Activated T-helper 1 cell treated with anti-CD3 and anti-CD28 coated beads, Interleukin-12 subunit alpha, Interleukin-12 subunit beta, Interleukin-2, Interleukin-4 antibody, amounts not matched to agents 30 ng/mL and 10 ng/mL and 1 ng/mL, durations not matched to agents 14 hours and 24 hours and 36 hours (primary cell): Measurements from ENCODE around the gene ACAP1. TPM values are rescaled to one million over a fixed set of nuclear protein-coding genes. Genes with fewer than 3 reads are reported as not detected.

ENCODE experiments used
- DNase-seq: peaks from one replicate; pipeline ENCODE4 v3.0.0; 2021; ENCODE audit warnings: low spot score
- H3K27ac Mint-ChIP-seq: one replicate; pipeline ENCODE4 v1.8.0; 2021; ENCODE audit warnings: mild to moderate bottlenecking, mixed read lengths
- H3K27me3 Mint-ChIP-seq: one replicate; pipeline ENCODE4 v1.8.0; 2022; ENCODE audit warnings: mild to moderate bottlenecking, moderate library complexity, mixed read lengths; ENCODE audit not compliant: insufficient read depth
- H3K36me3 Mint-ChIP-seq: one replicate; pipeline ENCODE4 v1.8.0; 2021; ENCODE audit warnings: low read depth, mixed read lengths
- H3K4me1 Mint-ChIP-seq: one replicate; pipeline ENCODE4 v1.8.0; 2021; ENCODE audit warnings: low read depth, mixed read lengths
- H3K4me3 Mint-ChIP-seq: one replicate; pipeline ENCODE4 v1.8.0; 2021; ENCODE audit warnings: mild to moderate bottlenecking, moderate library complexity, mixed read lengths
- H3K9me3 Mint-ChIP-seq: one replicate; pipeline ENCODE4 v1.8.0; 2021; ENCODE audit warnings: mixed read lengths
- intact Hi-C: fragments of 100-400 bp; cut with micrococcal nuclease; formaldehyde crosslinking; loops from one replicate; pipeline ENCODE4 v1.15.1; 2024
- total RNA-seq: library from RNA; stranded (reverse); gene quantifications from 2 replicates; pipeline ENCODE4 v1.2.3, GENCODE V29; 2022

Gene ACAP1, protein sequence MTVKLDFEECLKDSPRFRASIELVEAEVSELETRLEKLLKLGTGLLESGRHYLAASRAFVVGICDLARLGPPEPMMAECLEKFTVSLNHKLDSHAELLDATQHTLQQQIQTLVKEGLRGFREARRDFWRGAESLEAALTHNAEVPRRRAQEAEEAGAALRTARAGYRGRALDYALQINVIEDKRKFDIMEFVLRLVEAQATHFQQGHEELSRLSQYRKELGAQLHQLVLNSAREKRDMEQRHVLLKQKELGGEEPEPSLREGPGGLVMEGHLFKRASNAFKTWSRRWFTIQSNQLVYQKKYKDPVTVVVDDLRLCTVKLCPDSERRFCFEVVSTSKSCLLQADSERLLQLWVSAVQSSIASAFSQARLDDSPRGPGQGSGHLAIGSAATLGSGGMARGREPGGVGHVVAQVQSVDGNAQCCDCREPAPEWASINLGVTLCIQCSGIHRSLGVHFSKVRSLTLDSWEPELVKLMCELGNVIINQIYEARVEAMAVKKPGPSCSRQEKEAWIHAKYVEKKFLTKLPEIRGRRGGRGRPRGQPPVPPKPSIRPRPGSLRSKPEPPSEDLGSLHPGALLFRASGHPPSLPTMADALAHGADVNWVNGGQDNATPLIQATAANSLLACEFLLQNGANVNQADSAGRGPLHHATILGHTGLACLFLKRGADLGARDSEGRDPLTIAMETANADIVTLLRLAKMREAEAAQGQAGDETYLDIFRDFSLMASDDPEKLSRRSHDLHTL
- 260 and 266 TPM in 2 replicates for total RNA-seq

DNA sequence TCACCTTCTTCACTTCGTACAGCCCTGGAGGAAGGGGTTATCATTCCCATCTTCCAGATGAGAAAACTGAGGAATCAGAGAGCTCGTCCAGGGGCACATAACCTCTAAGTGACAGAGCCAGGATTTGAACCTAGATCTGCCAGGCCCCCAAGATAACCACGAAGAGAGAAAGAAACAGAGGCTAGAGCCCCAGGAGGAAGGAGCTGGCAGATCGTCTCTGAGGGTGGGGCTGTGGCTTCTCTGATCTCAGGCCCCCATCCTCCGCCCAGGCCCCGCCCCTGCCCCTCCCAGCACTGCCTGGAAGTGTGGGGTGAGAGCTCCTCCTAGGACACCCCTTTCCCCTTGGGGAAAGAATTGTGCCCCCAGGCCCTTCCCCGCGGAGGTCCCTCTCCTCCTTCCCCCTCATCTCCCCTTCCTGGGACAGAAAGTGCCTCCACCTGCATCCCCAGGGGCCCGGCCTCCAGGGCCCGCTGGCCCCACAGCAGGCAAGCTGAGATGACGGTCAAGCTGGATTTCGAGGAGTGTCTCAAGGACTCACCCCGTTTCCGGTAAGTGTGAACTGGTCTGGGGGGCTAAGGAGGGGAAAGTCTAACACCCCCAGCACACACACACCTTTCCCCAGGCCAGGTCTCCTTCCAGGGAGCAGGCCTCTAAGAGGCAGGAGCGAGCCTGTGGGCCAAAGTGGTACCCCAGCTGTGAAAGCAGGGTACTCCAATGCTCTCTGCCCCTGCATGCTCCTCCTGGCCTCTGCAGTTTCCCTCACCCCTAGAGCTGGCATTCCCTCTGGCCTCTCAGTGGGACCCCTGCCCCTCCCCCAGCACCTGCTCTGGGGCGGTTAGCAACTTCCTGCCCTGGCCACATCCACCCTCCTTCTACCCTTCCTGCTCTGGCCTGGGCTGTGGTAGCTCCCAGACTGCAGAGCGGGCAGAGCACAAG, at the start of gene ACAP1:
TSS of gene ACAP1 (plus strand) at position 290 of the 936 bp plus-strand sequence. CDS start at position 496, 206 bp downstream.
- H3K27me3 Mint-ChIP-seq: no peaks in the 10 kb centered on the region
- peak within 1 kb of the TSS; percentile 93 for H3K27ac Mint-ChIP-seq
- peaks cover 19% of the 10 kb centered on the region for H3K36me3 Mint-ChIP-seq
- DNase-seq: peak; percentile 76
- peaks cover 51% of the 10 kb centered on the region for H3K4me1 Mint-ChIP-seq
- peak within 1 kb of the TSS; percentile 91 for H3K4me3 Mint-ChIP-seq
- H3K9me3 Mint-ChIP-seq: no peaks in the 10 kb centered on the region
- intact Hi-C loops: loop anchor here (1.0 to 2.0 kb wide), 3 partner anchors 7 to 56 kb away; partner anchors contain the start of genes NEURL4 and SLC2A4

DNA sequence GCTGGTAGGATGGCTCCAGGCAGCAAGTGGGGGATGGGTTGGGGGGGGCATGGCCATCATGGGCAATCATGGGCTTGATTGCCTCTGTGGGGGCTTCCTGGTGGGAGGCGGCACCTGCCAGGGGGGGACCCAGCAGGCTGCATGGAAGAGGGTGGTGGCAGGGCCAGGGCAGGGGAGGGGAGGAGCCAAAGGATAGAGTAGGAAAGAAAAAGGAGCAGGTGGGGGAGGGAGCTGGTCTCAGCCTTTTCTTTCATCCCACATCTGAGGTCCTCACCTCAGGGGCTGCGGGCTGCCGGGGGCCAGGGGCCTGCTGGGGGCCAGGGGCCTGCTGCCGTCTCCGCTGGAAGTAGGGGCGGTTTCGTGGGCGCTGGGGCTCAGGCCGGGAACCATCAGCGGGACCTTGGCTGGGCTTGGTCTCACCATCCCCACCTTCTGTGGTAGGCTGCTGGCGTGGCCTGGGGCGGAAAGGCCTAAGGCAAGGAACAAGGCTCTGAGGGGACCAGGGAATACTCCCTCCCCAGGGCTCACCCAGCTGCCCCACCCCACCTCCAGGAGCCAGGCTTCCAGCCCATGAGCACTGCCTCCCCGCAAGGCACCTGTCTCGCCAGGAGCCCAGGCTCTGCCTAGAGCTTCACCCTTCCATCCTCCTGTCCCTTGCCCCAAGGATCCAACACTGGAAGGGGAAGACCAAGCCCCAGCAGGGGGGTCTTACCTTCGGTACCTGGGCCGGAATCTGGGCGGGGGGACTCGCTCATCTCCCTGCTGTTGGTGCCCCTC, 46.9 kb upstream of the ACAP1 start:
- DNase-seq: no peak

DNA sequence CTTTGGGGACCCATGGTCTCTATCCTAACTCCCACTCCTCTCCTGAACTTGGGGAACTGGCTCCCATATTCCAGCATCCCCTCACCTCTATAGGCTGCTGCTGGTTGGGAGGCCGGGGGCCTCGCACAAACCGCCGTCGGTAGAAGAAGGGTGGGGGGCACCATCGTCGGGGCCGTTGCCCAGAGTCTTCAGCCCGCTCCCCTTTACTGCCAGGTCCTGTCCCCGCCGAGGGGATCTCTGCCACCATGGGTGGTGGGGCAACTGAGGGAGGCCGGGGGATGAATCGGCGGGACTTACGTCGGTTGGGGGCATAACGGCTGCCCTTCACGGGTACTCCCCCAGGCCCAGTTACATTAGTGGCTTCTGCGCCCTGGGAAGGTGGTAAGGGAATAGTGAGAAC, 46.2 kb upstream of the ACAP1 start:
- H3K4me3 Mint-ChIP-seq: no peak overlapping the region
- H3K27ac Mint-ChIP-seq: no peak overlapping the region
- intact Hi-C loops: no loop called here
- H3K36me3 Mint-ChIP-seq: no peaks in the 10 kb centered on the region
- H3K4me1 Mint-ChIP-seq: peaks cover 1% of the 10 kb centered on the region
- H3K9me3 Mint-ChIP-seq: no peaks in the 10 kb centered on the region
- DNase-seq: no peak
- peaks cover 50% of the 10 kb centered on the region for H3K27me3 Mint-ChIP-seq

More for the DNA sequence above, 46.9 kb upstream of the ACAP1 start:
- H3K4me1 Mint-ChIP-seq: no peaks in the 10 kb centered on the region
- no peaks in the 10 kb centered on the region for H3K9me3 Mint-ChIP-seq
- intact Hi-C loops: no loop called here
- H3K4me3 Mint-ChIP-seq: no peak overlapping the region
- H3K27ac Mint-ChIP-seq: no peak overlapping the region
- no peaks in the 10 kb centered on the region for H3K36me3 Mint-ChIP-seq
- peaks cover 46% of the 10 kb centered on the region for H3K27me3 Mint-ChIP-seq

DNA sequence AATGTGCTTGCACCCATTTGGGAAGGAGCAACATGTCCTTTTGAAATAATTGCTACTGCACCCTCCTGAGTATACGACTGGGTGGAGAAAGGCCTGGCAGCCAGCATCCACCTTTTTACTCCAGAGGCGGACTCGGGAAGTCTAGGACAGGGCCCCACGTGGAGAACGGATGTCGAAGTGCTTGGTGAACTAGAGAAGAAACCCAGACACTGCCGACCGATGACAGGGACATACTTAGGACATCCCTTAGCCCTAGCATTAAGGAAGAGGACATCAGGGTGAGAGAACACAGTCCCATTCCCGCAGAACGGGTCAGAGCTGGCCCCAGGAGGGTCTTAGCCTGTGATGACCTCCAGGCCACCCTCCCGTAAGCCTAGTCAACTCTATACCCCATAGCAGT, 45.6 kb upstream of the ACAP1 start:
- Mint-ChIP-seq H3K9me3 (no peaks in the 10 kb centered on the region), H3K4me1 (peaks cover 5% of the 10 kb centered on the region), H3K27me3 (peaks cover 52% of the 10 kb centered on the region), H3K4me3 (no peak overlapping the region), H3K36me3 (no peaks in the 10 kb centered on the region), H3K27ac (no peak overlapping the region)
- DNase-seq: no peak
- intact Hi-C loops: no loop called here

DNA sequence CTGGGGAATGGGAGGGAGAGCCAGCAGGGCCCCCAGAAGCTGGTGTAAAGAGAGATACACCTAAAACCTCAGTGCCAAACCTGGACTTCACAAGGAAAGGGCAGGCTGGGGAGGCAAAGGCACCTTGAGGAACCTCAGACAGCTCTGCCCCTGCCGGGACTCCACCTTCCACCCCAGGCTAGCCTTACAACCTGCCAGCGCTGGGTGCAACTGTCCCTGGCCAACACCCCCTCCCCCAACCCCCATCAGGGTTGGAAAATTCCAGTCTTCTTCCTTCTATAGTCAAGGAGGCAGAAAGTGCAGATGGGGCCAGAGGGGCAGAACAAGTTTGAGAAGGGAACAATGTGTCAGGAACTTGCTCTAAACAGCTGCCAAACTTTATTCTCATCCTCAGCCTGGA, 44.1 kb upstream of the ACAP1 start:
- Mint-ChIP-seq H3K27ac (no peak overlapping the region), H3K27me3 (peaks cover 47% of the 10 kb centered on the region), H3K4me3 (no peak overlapping the region), H3K9me3 (no peaks in the 10 kb centered on the region), H3K36me3 (no peaks in the 10 kb centered on the region), H3K4me1 (peaks cover 16% of the 10 kb centered on the region)
- DNase-seq: no peak
- intact Hi-C loops: no loop called here

DNA sequence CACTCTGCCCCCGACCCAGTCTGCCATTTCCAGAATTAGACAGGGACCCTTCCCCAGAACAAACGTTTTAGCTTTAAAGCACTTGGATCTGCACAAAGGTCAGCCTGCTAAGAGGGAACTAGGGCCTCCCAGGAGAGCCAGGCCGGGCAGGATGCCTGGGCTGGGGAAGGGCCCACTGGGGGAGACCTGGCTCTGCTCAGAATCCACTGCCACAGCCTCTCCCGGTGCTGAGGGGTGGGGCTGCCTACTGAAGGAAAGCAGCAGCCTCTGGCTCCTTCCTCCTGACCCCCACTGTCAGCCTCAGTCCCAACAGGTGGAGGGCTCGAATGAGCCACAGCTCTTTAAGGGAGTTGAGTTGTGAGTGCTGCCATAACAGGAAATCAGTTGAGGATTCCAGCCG, 43.6 kb upstream of the ACAP1 start:
- DNase-seq: no peak
- intact Hi-C loops: no loop called here
- Mint-ChIP-seq H3K27ac (no peak overlapping the region), H3K4me3 (no peak overlapping the region), H3K36me3 (no peaks in the 10 kb centered on the region), H3K27me3 (peaks cover 45% of the 10 kb centered on the region), H3K4me1 (peaks cover 16% of the 10 kb centered on the region), H3K9me3 (no peaks in the 10 kb centered on the region)

DNA sequence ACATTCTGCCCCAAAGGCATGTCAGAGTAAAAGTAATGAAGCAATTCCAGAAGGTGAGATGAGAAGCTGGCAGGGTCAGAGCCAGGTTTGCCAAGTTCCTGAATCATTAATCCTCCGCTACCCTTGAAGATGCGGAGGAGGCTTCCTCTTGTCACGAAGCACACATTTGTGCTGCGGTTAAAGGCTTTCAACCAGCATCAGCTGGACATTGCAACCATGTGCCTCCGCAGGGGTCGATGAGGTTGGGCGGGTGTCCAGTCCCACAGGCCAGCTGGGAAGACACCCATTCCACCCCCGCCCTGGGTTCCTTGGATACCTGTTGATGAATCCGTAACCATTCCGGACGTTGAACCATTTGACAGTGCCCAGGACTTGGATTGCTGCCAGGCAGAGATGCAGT, 43.2 kb upstream of the ACAP1 start:
- no peaks in the 10 kb centered on the region for H3K9me3 Mint-ChIP-seq
- peak overlapping the region; percentile 45 for H3K4me3 Mint-ChIP-seq
- H3K27ac Mint-ChIP-seq: no peak overlapping the region
- DNase-seq: no peak
- no peaks in the 10 kb centered on the region for H3K36me3 Mint-ChIP-seq
- intact Hi-C loops: no loop called here
- peaks cover 41% of the 10 kb centered on the region for H3K27me3 Mint-ChIP-seq
- H3K4me1 Mint-ChIP-seq: peaks cover 16% of the 10 kb centered on the region

DNA sequence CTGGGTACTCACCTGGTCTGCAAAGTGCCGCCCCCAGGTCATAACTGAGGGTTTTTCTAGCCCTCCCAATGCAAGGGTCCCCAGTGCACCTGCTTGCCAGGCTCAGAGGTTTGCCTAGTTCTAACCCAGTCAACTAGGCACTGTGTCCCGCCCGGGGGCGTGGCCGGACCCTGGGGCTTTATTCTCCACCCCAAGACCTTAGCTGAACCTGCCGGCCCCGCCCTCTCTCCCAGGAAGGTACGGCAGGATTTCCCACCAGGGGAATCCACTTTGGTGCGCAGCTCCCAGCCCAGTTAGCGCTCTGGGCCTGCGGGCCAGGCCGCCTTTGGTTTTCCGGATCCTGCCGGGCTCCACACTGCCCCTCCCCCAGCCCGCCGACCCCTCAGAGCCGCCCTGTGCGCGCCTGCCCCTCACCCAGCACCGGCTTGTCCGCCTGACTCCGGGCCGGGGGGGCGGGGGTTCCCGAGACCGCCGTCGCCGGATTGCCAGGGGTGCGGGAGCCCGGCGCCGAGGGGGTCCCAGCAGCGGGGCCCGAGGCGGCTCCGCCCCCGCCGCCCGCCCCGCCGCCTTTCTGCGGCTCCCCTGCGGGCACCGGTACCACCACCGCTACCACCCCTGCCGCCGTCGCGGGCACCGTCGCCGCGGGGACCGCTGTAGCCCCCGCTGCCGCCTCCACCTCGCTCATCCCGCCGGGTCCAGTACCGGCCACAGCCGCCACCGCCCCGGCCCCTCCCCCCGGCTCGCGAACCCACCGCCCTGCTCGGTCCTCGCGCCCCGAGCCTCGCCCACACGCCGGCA, 42.3 kb upstream of the ACAP1 start:
- Mint-ChIP-seq H3K4me3 (no peak overlapping the region), H3K27me3 (peaks cover 36% of the 10 kb centered on the region), H3K9me3 (no peaks in the 10 kb centered on the region), H3K27ac (no peak overlapping the region), H3K4me1 (peaks cover 16% of the 10 kb centered on the region), H3K36me3 (no peaks in the 10 kb centered on the region)
- intact Hi-C loops: no loop called here
- no peak for DNase-seq

DNA sequence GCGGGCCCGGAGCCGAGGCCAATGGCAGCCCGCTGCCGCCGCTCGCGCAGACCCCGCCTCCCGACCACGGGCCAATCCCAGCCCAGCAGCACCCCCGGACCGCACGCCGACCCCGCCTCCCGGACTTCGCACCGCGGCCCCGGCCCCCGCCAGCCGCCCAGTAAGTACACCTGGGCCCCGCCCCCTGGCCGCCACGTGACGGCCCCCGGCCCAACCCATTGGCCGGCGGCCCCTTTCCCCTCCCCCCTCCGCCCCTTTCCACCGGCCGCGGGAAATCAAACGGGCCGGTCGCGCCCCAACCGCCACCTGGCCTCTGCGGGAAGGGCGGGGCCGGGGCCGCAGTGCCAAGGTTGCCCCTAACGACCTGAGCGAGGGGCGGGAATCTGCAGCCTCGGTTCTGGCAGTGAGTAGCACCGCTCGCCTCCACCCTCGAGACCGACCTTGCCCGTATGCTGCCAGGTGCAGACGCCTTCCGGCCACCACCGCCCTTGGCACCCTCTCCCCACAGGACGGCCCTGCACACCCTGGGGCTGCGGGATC, 41.6 kb upstream of the ACAP1 start, which contains the start of gene YBX2:
TSS of gene YBX2 (minus strand) at position 26 of the 540 bp plus-strand sequence. CDS start 139 bp downstream, outside the sequence.
- peak; percentile 76 for DNase-seq
- H3K27ac Mint-ChIP-seq: no peak within 1 kb of the TSS
- intact Hi-C loops: loop anchor here (5.0 kb wide), 1 partner anchor 157 kb away; no protein-coding TSS in a partner anchor
- H3K4me3 Mint-ChIP-seq: peak within 1 kb of the TSS; percentile 79
- no peaks in the 10 kb centered on the region for H3K36me3 Mint-ChIP-seq
- H3K4me1 Mint-ChIP-seq: peaks cover 16% of the 10 kb centered on the region
- H3K27me3 Mint-ChIP-seq: peaks cover 37% of the 10 kb centered on the region
- no peaks in the 10 kb centered on the region for H3K9me3 Mint-ChIP-seq

DNA sequence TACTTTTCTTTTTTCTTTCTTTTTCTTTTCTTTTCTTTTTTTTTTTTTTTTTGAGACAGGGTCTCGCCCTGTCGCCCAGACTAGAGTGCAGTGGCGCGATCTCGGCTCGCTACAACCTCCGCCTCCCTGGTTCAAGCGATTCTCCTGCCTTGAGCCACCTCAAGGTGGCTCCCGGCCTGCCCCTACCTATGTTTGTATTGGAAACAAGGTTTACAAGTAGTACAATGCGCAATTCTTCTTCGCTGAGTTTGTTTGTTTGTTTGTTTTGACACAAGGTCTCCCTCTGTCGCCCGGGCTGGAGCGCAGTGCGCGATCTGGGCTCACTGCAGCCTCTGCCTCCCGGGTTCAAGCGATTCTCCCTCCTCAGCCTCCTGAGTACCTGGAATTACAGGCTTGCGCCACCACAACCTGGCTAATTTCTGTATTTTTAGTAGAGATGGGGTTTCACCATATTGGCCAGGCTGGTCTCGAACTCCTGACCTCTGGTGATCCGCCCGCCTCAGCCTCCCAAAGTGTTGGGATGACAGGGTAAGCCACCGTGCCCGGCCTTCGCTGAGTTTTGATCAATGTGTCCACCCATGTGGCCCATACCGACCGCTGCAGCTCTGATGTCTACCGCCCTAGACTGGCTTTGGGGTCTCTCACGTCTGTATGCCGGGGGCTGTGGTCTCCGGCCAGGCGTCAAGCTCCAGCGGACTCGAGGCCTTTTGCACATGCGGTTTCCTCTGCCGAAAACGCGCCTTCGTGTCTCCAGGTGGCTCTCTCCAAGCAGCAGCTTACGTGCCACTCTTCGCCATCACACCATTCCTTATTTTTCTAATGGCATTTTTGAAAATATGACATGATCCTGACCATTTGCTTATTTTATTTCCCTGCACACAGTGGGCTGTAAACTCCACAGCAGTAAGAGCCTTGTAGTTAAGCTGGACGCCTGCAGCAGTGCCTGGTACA, 40.8 kb upstream of the ACAP1 start:
- H3K36me3 Mint-ChIP-seq: no peaks in the 10 kb centered on the region
- peak overlapping the region; percentile 79 for H3K4me3 Mint-ChIP-seq
- peaks cover 38% of the 10 kb centered on the region for H3K27me3 Mint-ChIP-seq
- H3K27ac Mint-ChIP-seq: no peak overlapping the region
- DNase-seq: no peak
- H3K9me3 Mint-ChIP-seq: no peaks in the 10 kb centered on the region
- intact Hi-C loops: loop anchor here (1.0 to 5.0 kb wide), 6 partner anchors 12 to 249 kb away; partner anchors contain the start of genes EIF5A and ELP5
- H3K4me1 Mint-ChIP-seq: peaks cover 16% of the 10 kb centered on the region
